EH (cell line): Measurements from ENCODE around the gene PPP2R2C.

Experiments
- DNase-seq: peaks from one replicate; pipeline ENCODE4 v3.0.0-alpha.2; 2015; ENCODE audit warnings: low read depth

PPP2R2C gene

GRCh38 chr4:6469144-6469543 lies 3.3 kb downstream of the PPP2R2C start:
- DNase-seq, result no peak

GRCh38 chr4:6468376-6468775 lies 4.0 kb downstream of the PPP2R2C start:
- no peak for DNase-seq

- DNase-seq, result no peak
Observed at GRCh38 chr4:6467600-6467999, 4.8 kb downstream of the PPP2R2C start.

GRCh38 chr4:6466756-6467381 lies 5.5 kb downstream of the PPP2R2C start:
- no peak for DNase-seq

- DNase-seq, result no peak
Observed at GRCh38 chr4:6465955-6466354, 6.5 kb downstream of the PPP2R2C start.

- DNase-seq, result no peak
Observed at GRCh38 chr4:6464842-6465588, 7.4 kb downstream of the PPP2R2C start.

GRCh38 chr4:6463311-6464289 lies 8.8 kb downstream of the PPP2R2C start:
- no peak for DNase-seq

GRCh38 chr4:6461301-6462165 lies 10.9 kb downstream of the PPP2R2C start:
- DNase-seq, result peak; percentile 13

- DNase-seq, result no peak
Observed at GRCh38 chr4:6460876-6461275, 11.5 kb downstream of the PPP2R2C start.

GRCh38 chr4:6458528-6458927 lies 13.9 kb downstream of the PPP2R2C start:
- DNase-seq, result no peak

GRCh38 chr4:6456450-6456849 lies 16.0 kb downstream of the PPP2R2C start:
- no peak for DNase-seq

- no peak for DNase-seq
Observed at GRCh38 chr4:6454112-6454910, 18.1 kb downstream of the PPP2R2C start.

GRCh38 chr4:6453688-6453990 lies 18.8 kb downstream of the PPP2R2C start:
- no peak for DNase-seq

GRCh38 chr4:6452897-6453687 lies 19.3 kb downstream of the PPP2R2C start:
- no peak for DNase-seq

GRCh38 chr4:6452116-6452896 lies 20.1 kb downstream of the PPP2R2C start:
- no peak for DNase-seq

- DNase-seq, result no peak
Observed at GRCh38 chr4:6451309-6451708, 21.1 kb downstream of the PPP2R2C start.

- no peak for DNase-seq
Observed at GRCh38 chr4:6450709-6451108, 21.7 kb downstream of the PPP2R2C start.

GRCh38 chr4:6449746-6450369 lies 22.6 kb downstream of the PPP2R2C start:
- no peak for DNase-seq

- no peak for DNase-seq
Observed at GRCh38 chr4:6449335-6449734, 23.1 kb downstream of the PPP2R2C start.
